GM19023 (cell line): Measurements from ENCODE around the gene CNNM3.
"Not testable (repeated sequence)": the region's sequence is repeated elsewhere in the genome, so short reads cannot be mapped to it uniquely, and the experiment has no call there.

Experiments
- ATAC-seq: cut with Tn5 transposase; IDR thresholded peaks from one replicate; pipeline ENCODE4 v1.9.1; 2021; ENCODE audit warnings: mild to moderate bottlenecking, moderate library complexity; ENCODE audit not compliant: unreplicated experiment

CNNM3 gene

GRCh38 chr2:96816127-96816835 is at the start of gene CNNM3:
Gene CNNM3 (plus strand): TSS chr2:96816268. CDS start chr2:96816278, 10 bp downstream.
- ATAC-seq: peak; percentile 92

- no peak for ATAC-seq
Observed at GRCh38 chr2:96767135-96767871, 48.8 kb upstream of the CNNM3 start.

DNA sequence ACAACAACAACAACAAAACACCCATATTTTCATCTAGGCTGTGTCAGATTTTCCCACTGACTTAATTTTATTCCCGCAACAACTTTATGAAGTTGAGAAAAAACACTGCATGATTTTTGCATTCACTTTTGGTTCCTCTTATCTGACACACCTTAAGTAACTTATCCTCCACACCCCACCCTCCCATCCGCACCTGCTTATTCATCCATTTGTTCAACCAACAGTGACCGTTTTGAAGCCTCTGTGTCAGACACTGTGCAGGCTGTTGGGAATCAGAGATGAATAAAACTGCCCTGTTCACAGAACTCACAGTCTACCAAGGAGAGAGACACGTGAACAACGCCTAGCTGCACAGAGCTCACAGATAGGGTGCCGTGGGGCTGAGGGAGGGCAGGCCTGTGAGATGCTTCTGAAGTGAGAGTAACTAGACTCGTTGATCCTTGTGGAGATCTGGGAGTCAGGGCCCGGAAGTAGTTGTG is 47.9 kb upstream of the CNNM3 start:
- ATAC-seq: no peak

- no peak for ATAC-seq
Observed at GRCh38 chr2:96769814-96770213, 46.3 kb upstream of the CNNM3 start.

DNA sequence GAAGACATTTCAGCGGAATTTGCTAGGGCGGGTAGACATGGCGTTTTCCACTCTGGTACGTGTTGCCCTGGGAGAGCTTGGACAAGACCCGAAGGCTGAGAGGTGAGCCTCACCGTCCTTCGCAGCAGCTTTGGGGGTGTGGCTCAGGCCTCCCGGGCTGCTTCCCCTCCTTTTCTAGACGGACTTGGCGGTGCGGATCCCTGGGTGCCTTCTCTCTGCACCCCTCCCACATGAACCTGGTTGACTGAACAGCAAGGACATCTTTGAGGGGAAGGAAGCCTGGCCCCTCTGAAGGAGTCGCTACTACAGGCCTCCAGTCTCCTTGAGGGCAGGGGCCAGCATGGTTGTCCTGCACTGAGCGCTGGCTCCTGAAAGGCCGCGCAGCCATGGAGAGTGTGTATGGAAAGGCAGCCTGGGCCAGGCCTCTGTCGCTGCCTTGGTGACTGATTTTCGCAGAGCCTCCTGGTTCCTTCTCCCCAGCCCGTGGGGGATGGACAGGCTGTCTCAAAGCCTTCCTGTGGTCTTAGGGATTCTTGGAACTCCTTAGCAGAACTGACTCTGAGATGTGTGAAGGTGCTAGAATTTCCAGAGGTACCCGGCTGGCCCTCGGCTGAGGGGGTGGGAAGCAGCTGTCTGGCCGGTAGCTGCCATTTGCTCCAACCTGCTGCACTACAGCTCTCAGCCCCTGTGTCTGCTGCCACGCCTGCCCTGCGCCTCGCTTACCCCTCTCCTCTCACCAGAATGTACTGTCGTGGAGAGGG is 45.4 kb upstream of the CNNM3 start:
- ATAC-seq: no peak

DNA sequence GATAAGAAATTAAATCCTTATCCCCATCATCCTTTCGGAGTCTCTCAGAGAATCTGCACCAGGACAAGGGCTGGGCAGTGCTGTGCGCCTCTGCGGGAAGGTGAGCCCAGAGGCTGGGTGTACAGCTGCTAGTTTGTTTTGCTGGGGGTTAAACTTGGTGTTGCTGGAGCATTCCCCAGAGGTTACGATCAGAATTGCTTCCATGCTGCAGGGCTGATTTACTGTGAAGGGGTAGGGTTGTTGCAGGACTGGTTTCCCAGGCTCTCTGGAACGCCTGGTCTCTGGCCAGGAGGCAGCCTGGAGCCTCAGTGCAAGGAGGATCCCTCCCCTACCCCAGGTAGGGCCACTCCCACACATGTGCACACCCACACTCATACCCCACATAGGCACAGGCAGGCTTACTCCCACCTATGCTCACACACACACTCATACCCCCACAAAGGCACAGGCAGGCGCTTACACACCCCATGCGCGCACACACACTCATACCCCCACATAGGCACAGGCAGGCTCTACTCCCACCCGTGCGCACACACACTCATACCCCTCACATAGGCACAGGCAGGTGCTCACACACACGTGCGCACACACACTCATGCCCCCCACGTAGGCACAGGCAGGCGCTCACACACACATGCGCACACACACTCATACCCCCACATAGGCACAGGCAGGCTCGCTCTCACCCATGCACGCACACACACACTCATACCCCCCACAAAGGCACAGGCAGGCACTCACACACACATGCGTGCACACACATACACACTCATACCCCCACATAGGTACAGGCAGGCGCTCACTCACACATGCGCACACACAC is 44.1 kb upstream of the CNNM3 start:
- ATAC-seq: no peak

- ATAC-seq: no peak
Observed at GRCh38 chr2:96772903-96773671, 43.0 kb upstream of the CNNM3 start.

DNA sequence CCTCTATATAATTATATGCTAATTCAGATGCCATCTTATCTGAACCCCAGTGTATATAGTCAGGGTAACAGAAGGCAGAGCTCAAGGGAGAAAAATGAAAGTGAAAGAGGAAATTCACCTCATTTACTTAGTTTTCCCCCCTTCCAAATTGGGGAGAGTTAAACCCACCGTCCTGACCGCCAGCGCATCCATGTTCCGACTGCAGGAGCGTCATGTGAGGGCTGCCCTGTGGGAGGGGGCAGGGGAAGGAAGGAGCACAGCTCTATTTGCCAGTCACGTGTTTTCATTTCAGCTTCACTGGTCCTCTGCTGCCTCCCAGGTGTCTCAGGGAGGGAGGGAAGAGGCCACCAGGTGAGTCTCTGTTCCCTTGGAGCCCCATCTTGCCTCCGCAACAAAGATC is 42.1 kb upstream of the CNNM3 start:
- ATAC-seq: no peak

DNA sequence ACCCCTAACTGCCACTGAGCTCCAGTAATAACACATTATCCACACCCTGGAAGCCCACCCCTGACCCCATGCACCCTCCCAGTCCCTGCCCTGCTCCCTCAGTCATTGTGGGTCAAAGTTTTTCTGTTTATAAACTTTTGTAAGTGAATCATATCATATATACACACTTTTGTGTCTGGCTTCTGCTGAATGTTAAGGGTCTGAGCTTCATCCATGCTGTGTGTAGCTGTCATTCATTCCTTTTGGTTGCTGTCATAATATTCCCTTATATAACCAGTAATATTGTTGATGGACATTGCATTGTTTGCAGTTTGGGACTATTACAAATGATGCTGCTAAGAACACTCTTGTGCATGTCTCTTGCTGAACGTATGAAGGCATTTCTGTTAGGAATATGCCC is 40.9 kb upstream of the CNNM3 start:
- no peak for ATAC-seq

- no peak for ATAC-seq
Observed at GRCh38 chr2:96783388-96783787, 32.7 kb upstream of the CNNM3 start.

DNA sequence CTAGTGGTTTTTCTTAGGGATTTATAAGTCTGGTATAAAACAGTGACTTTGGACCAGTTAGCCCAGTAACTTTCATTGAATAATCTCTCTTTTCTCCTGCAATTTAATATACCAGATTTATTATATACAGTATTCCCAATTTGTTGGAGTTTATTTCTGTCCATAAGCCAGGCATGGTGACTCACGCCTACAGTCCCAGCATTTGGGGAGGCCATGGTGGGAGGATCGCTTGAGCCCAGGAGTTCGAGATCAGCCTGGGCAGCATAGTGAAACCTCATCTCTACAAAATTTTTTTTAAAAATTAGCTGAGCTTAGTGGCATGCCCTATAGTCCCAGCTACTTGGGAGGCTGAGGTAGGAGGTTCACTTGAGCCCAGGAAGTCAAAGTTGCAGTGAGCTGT is 28.7 kb upstream of the CNNM3 start:
- no peak for ATAC-seq

GRCh38 chr2:96788442-96789244 is 27.4 kb upstream of the CNNM3 start:
- no peak for ATAC-seq

GRCh38 chr2:96789245-96789617 is 26.8 kb upstream of the CNNM3 start:
- no peak for ATAC-seq

- ATAC-seq: no peak
Observed at GRCh38 chr2:96792772-96793749, 23.0 kb upstream of the CNNM3 start.

GRCh38 chr2:96795076-96795475 is 21.0 kb upstream of the CNNM3 start:
- no peak for ATAC-seq

- not testable (repeated sequence) for ATAC-seq
Observed at GRCh38 chr2:96796497-96796896, 19.6 kb upstream of the CNNM3 start.

DNA sequence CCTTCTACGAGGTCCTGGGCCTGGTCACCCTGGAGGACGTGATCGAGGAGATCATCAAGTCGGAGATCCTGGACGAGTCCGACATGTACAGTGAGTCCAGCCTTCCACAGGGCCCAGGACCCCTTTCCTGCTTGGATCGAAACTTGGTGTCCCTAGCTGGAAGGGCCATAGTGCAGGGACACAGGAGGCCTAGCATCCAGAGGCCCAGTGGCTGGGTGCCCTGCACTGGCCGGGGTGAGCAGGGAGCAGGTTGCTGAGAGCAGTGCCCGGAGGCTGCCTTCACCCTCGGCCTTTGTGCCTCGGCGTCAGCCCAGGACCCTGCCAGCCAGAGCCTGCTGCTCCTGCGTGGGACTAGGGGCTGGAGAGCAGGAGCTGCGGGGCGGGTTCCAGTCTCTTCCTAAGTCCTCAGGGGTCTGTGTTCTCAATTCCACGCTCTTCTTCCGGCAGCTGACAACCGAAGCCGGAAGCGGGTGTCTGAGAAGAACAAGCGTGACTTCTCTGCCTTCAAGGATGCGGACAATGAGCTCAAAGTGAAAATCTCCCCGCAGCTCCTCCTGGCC is 18.9 kb upstream of the CNNM3 start:
- ATAC-seq: no peak
